Adipocyte (in vitro differentiated cells): Measurements from ENCODE around the gene RALGPS1.

Source experiments
- DNase-seq: peaks from one replicate; pipeline ENCODE4 v3.0.0-alpha.2; 2015; ENCODE audit warnings: low read depth
- H3K27me3 ChIP-seq: replicated peaks from 2 replicates; pipeline ENCODE4 v1.7.0; 2013; ENCODE audit warnings: mild to moderate bottlenecking, low read length, moderate library complexity; ENCODE audit not compliant: control insufficient read depth, insufficient read depth
- H3K36me3 ChIP-seq: 2 replicates; pipeline ENCODE4 v1.7.0; 2013; ENCODE audit warnings: low read length, mild to moderate bottlenecking, moderate library complexity; ENCODE audit not compliant: control insufficient read depth, insufficient read depth, severe bottlenecking
- H3K4me1 ChIP-seq: 2 replicates; pipeline ENCODE4 v1.7.0; 2013; ENCODE audit warnings: mild to moderate bottlenecking, low read length, moderate library complexity; ENCODE audit not compliant: control insufficient read depth, insufficient read depth
- H3K4me3 ChIP-seq: 2 replicates; pipeline ENCODE4 v1.7.0; 2013; ENCODE audit warnings: mild to moderate bottlenecking, low read length, moderate library complexity
- H3K9ac ChIP-seq: 2 replicates; pipeline ENCODE4 v1.7.0; 2013; ENCODE audit warnings: mild to moderate bottlenecking, low read length, moderate library complexity
- H3K9me3 ChIP-seq: 2 replicates; pipeline ENCODE4 v1.7.0; 2013; ENCODE audit warnings: mild to moderate bottlenecking, low read length, moderate library complexity; ENCODE audit not compliant: control insufficient read depth

The RALGPS1 gene

GRCh38 chr9:127058645-127059021 is 144.1 kb downstream of the RALGPS1 start:
- H3K9me3 ChIP-seq: no peaks in the 10 kb centered on the region
- H3K36me3 ChIP-seq: no peaks in the 10 kb centered on the region
- no peak overlapping the region for H3K9ac ChIP-seq
- H3K27me3 ChIP-seq: no peaks in the 10 kb centered on the region
- H3K4me1 ChIP-seq: peaks cover 27% of the 10 kb centered on the region
- peak; percentile 24 for DNase-seq
- H3K4me3 ChIP-seq: no peak overlapping the region

GRCh38 chr9:127059030-127059429 is 144.4 kb downstream of the RALGPS1 start:
- Histone ChIP-seq H3K4me3 (no peak overlapping the region), H3K36me3 (no peaks in the 10 kb centered on the region), H3K4me1 (peaks cover 27% of the 10 kb centered on the region), H3K27me3 (no peaks in the 10 kb centered on the region), H3K9me3 (no peaks in the 10 kb centered on the region), H3K9ac (no peak overlapping the region)
- DNase-seq: no peak

- H3K27me3 ChIP-seq: no peaks in the 10 kb centered on the region
- no peak for DNase-seq
- H3K9ac ChIP-seq: peak overlapping the region; percentile 30
Measured at GRCh38 chr9:127059765-127060361, 145.3 kb downstream of the RALGPS1 start.

GRCh38 chr9:127061411-127061810 is 146.8 kb downstream of the RALGPS1 start:
- DNase-seq: no peak
- no peaks in the 10 kb centered on the region for H3K36me3 ChIP-seq

More at GRCh38 chr9:127059765-127060361, 145.3 kb downstream of the RALGPS1 start:
- Histone ChIP-seq H3K4me3 (no peak overlapping the region), H3K36me3 (no peaks in the 10 kb centered on the region), H3K4me1 (peaks cover 27% of the 10 kb centered on the region), H3K9me3 (no peaks in the 10 kb centered on the region)

GRCh38 chr9:127064335-127064734 is 149.8 kb downstream of the RALGPS1 start:
- H3K9ac ChIP-seq: no peak overlapping the region

More at GRCh38 chr9:127061411-127061810, 146.8 kb downstream of the RALGPS1 start:
- Histone ChIP-seq H3K9ac (no peak overlapping the region), H3K27me3 (no peaks in the 10 kb centered on the region), H3K4me3 (no peak overlapping the region), H3K4me1 (peaks cover 37% of the 10 kb centered on the region), H3K9me3 (no peaks in the 10 kb centered on the region)

GRCh38 chr9:127065592-127065991 is 151.0 kb downstream of the RALGPS1 start:
- Histone ChIP-seq H3K9me3 (no peaks in the 10 kb centered on the region), H3K27me3 (no peaks in the 10 kb centered on the region), H3K36me3 (no peaks in the 10 kb centered on the region), H3K9ac (no peak overlapping the region), H3K4me3 (no peak overlapping the region), H3K4me1 (peaks cover 20% of the 10 kb centered on the region)
- no peak for DNase-seq

More at GRCh38 chr9:127064335-127064734, 149.8 kb downstream of the RALGPS1 start:
- H3K9me3 ChIP-seq: no peaks in the 10 kb centered on the region
- H3K4me1 ChIP-seq: peaks cover 30% of the 10 kb centered on the region
- no peak overlapping the region for H3K4me3 ChIP-seq
- no peak for DNase-seq
- H3K36me3 ChIP-seq: no peaks in the 10 kb centered on the region
- H3K27me3 ChIP-seq: no peaks in the 10 kb centered on the region

GRCh38 chr9:127066060-127066850 is 151.7 kb downstream of the RALGPS1 start:
- Histone ChIP-seq H3K4me3 (no peak overlapping the region), H3K4me1 (peaks cover 20% of the 10 kb centered on the region), H3K36me3 (no peaks in the 10 kb centered on the region), H3K27me3 (no peaks in the 10 kb centered on the region), H3K9ac (no peak overlapping the region), H3K9me3 (peaks cover 1% of the 10 kb centered on the region)
- DNase-seq: no peak

GRCh38 chr9:127066851-127067136 is 152.2 kb downstream of the RALGPS1 start:
- Histone ChIP-seq H3K27me3 (no peaks in the 10 kb centered on the region), H3K4me3 (no peak overlapping the region), H3K9me3 (peaks cover 4% of the 10 kb centered on the region), H3K9ac (no peak overlapping the region), H3K4me1 (peaks cover 20% of the 10 kb centered on the region), H3K36me3 (no peaks in the 10 kb centered on the region)
- DNase-seq: peak; percentile 34

GRCh38 chr9:127067603-127068220 is 153.1 kb downstream of the RALGPS1 start:
- peaks cover 4% of the 10 kb centered on the region for H3K9me3 ChIP-seq
- no peak overlapping the region for H3K9ac ChIP-seq
- no peak for DNase-seq
- H3K4me1 ChIP-seq: peaks cover 20% of the 10 kb centered on the region
- H3K4me3 ChIP-seq: no peak overlapping the region
- H3K27me3 ChIP-seq: no peaks in the 10 kb centered on the region
- no peaks in the 10 kb centered on the region for H3K36me3 ChIP-seq

- Histone ChIP-seq H3K9me3 (peaks cover 10% of the 10 kb centered on the region), H3K36me3 (no peaks in the 10 kb centered on the region)
- DNase-seq: no peak
Measured at GRCh38 chr9:127074561-127075548, 160.3 kb downstream of the RALGPS1 start.

More at GRCh38 chr9:127074561-127075548, 160.3 kb downstream of the RALGPS1 start:
- Histone ChIP-seq H3K9ac (no peak overlapping the region), H3K27me3 (no peaks in the 10 kb centered on the region), H3K4me3 (no peak overlapping the region), H3K4me1 (peaks cover 16% of the 10 kb centered on the region)
